ENCODE results near the gene RAG1.

The RAG1 gene

GRCh38 chr11:36588099-36588498, 20.3 kb downstream of the RAG1 start:
- no peak for TF ChIP-seq CTCF (IDR thresholded peaks at IDR 0.05; ENCODE audit: extremely low read depth, missing control alignments)
- no peak for DNase-seq (ENCODE audit: low spot score)

GRCh38 chr11:36590513-36590912, 22.7 kb downstream of the RAG1 start:
- no peak for TF ChIP-seq CTCF (IDR thresholded peaks at IDR 0.05; ENCODE audit: extremely low read depth, missing control alignments)
- no peak for DNase-seq (ENCODE audit: low spot score)

- TF ChIP-seq CTCF (IDR thresholded peaks at IDR 0.05; ENCODE audit: extremely low read depth, missing control alignments): no peak
- no peak for DNase-seq (ENCODE audit: low spot score)
Observed at GRCh38 chr11:36591433-36591832, 23.6 kb downstream of the RAG1 start.

- DNase-seq (ENCODE audit: low spot score): peak; percentile 24
- no peak for TF ChIP-seq CTCF (IDR thresholded peaks at IDR 0.05; ENCODE audit: extremely low read depth, missing control alignments)
Observed at GRCh38 chr11:36594316-36594989, 26.6 kb downstream of the RAG1 start, which contains the start of gene IFTAP. Gene IFTAP (plus strand): TSS chr11:36594502. CDS start chr11:36610104, 15,602 bp downstream.

GRCh38 chr11:36596880-36597279, 29.1 kb downstream of the RAG1 start:
- no peak for TF ChIP-seq CTCF (IDR thresholded peaks at IDR 0.05; ENCODE audit: extremely low read depth, missing control alignments)
- no peak for DNase-seq (ENCODE audit: low spot score)

- TF ChIP-seq CTCF (IDR thresholded peaks at IDR 0.05; ENCODE audit: extremely low read depth, missing control alignments): no peak
- DNase-seq (ENCODE audit: low spot score): no peak
Observed at GRCh38 chr11:36598051-36598450, 30.2 kb downstream of the RAG1 start, which contains the start of gene RAG2. Gene RAG2 (minus strand): TSS chr11:36598236. CDS start chr11:36594168, 4,068 bp downstream.

- no peak for TF ChIP-seq CTCF (IDR thresholded peaks at IDR 0.05; ENCODE audit: extremely low read depth, missing control alignments)
- no peak for DNase-seq (ENCODE audit: low spot score)
Observed at GRCh38 chr11:36600180-36600579, 32.4 kb downstream of the RAG1 start.

Data from GM20000 (cell line).